ENCODE measurements around the gene PGD.

DNA sequence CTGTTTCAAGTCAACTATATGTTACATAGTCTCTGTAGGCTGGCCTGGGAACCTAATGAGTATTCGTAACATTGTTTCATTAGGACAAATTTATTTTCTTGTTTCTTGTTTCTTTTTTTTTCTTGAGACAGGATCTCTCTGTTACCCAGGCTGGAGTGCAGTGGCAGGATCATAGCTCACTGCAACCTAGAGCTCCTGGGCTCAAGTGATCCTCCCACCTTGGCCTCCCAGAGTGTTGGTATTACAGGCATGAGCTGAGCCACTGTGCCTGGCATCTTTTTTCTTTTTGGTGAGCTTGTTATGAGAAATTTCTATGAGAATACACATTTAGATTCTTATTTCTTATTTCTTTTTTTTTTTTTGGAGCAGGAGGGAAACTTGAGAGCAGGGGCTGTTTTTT lies 38.2 kb downstream of the PGD start:
- TF ChIP-seq CTCF (IDR thresholded peaks at IDR 0.05) (no peak), POLR2A (IDR thresholded peaks at IDR 0.05) (no peak)

Data from thyroid gland (tissue), 4 donors.